Stimulated activated CD4-positive, alpha-beta T cell treated with anti-CD3 and anti-CD28 coated beads, Interleukin-4, amount 100 ng/mL, for 48 hours (primary cell): ENCODE results near the gene SLC1A2.

Experiments used
- DNase-seq, 2 donors: peaks; one replicate each; pipeline ENCODE4 v3.0.0-alpha.2; 2020; ENCODE audit warnings: low read depth in 2 of 2

The SLC1A2 gene

DNA sequence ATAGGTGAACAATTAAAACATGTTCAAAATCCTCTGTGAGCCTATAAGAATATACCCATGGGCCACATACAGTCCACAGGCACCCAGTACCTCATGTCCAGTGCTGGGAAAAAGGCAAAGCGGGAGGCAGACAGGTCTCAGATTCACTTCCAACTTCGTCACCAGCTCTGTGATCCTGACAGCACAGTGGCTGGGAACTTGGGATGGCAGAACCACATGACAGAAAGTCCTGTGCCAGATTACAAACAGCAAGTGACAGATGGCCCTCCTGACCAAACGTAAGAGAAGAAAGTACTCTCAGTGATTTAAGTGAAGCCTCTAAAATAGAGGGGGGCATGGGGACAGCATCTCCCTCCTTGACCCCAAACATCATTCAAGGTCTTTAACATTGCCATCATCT is 5.8 kb downstream of the SLC1A2 start:
- no peak for DNase-seq

DNA sequence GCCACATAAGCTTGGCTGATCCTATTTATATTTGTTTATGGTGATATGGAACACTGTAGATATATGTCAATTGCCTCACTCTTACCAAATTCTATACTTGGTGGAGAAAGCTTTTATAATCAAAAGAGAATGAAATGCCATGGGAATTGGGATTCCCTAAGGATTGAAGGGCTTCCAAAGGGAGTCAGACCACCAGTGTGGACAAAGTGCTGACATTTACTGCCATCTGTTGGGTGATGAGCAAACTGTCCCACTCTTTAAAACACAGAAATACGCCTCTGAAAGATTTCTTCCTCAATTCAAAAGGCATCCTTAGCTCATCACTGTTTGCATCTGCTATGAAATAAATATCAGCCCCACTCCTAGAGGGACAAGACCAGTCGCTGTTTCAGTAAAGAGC is 7.1 kb downstream of the SLC1A2 start:
- DNase-seq: no peak

DNA sequence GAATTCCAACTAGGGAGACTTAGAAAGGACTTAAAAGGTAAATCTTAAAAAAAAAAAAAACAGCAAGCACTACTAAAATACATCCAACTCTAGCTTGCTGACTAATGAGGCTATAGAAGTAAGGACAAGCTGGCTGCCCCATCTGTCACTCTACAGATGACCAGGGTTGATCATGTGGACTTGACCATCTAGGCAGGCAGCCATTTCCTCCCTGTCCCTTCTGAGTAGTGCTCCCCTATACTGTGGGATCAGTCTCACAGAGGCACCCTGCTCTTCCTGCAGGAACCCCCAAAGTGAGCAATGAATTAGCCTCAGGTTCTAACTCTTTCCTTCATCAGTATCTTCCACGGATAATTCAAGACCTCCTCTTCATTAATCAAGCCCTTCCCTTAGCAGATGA is 12.3 kb downstream of the SLC1A2 start:
- no peak for DNase-seq

DNA sequence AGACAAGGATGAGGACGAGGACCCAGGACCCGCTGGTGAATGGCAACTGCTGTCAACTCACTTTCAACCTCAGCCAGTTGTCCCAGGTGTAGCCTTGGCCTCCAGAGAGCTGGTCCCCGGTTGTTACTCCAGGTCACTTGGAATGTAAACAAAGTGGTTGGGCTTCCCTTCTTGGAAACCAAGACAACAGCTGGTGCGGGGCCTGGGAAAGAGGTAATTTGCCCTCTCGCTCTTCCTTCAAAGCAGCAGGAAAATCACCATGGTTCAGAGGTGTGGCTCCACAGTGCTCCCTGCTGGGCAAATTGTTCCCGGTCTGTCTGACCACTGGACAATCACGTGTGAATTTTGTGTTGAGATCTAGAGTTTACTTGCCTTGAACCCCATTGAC is 15.0 kb downstream of the SLC1A2 start:
- no peak for DNase-seq

DNA sequence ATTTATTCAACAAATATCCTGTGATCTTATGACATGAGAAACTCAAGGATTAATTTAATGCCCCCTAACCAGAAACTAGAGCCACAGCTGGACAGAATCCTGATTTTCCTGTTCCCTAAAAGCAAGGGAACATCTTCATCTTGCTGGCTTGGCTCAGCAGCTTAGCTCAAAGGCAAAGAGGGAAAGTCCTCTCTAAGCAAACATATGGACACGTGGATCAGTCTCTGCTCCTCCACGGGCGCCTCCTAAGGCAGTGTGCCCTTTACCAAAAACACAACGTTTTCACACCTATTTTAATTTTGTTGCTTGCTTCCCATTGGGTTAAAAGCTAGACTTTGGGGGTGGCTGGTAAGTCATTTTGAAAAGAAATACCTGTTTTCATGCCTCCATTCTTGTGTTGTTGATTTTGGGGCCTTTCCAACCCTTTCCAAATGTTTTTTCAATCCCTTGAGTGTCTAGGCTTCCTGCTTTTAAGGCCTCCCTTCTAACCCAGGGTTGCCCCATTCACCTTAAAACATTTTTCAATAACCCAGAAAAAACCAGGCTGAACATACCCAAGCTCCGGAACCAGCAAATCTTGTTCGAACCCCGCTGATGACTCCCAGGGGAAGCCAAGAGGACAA is 15.5 kb downstream of the SLC1A2 start:
- no peak for DNase-seq

DNA sequence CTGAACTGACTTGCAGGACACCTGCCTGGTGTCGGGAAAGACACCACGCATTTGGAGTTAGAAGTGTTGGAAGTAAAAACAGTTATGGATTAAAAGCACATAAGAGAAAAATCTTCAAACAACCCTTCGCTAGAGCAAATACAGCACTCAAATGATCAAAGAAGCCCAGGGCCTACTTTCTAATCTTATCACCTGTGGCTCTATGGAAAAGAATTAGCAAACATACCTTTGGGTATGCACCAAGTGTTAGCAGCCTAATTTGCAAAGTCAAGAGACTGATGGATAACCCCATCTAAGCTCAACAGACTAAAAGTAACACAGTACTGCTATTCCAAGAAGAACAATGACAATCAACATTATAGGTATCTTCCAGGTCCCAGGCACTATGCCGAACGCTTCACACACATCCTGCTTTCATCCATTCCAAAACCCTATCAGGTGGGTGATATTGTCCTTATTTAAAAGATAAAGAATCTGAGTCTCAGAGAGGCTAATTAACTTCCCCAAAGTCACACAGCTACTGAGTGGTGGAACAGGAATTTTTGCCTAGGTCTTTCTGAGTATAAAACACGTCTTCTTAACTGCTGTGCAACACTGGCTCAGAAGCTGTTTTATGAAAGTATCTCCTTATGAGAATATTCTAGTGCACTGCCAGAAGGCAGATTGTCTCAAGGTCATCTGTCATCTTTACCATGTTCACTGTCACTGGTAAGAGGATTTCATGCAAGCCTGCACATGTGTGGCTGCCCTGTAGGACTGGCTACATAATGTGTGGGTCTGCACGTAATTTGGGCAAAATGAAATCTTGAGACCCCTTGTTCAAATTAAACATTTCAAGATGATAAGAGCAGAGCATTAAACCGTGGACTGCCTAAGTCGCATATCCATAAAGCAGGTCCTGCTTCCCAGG is 16.4 kb downstream of the SLC1A2 start:
- DNase-seq: no peak

DNA sequence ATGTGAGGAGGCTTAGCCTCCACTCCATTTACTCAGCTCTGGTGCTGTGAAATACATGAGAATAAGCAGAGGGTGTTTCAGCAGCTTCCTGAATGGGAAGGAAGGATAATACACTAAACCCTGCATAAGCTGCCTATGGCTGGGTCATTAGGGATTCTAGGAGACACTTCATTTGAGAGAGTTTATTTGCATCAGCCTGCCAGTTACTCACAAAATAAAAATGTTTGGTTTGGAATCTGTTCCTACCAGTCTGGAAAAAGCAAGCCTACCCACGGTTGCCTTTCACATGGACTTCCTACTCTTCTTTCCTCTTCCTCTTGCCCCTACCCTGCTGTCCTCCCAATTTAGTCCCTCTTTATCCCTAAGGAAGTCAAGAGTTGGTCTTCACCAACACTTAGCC is 20.5 kb downstream of the SLC1A2 start:
- no peak for DNase-seq

DNA sequence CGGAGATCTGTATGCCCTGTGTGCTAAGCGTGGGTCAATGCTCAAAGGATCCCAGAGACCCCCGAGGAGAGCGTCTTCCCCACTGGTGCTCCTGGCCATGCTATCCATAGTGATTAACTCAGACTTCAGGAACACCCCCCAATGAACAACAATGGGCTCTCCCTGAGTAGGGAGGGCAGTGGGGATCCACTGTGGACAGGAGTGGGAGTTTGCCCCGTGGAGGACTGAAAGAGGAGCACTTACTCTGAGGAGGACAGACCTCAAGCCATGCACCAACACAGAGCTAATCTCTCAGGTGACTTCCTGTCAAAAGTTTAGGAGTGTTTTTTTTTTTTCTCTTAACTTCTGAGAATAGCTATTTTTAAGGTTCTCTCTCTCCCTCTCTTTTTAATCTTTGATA is 24.4 kb downstream of the SLC1A2 start:
- DNase-seq: no peak

DNA sequence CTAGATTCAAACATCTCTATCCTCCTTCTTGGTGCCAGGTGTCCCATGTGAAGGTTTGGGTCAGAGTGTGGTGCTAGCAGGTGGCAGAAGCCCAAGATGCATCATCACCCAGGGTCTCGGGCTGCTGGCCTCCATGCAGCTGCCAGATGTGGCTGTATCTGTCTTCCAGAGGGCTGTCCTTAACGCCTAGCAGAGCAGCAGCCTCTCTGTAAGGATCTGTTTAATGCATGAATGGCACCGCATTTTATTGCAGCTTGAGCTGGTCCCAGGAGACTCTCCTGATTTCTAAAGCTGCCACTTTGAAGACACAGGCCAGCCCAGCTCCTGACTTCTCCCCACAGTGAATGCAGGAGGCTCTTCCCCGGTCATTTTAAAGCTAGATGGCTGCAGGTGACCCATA is 26.3 kb downstream of the SLC1A2 start:
- DNase-seq: no peak

DNA sequence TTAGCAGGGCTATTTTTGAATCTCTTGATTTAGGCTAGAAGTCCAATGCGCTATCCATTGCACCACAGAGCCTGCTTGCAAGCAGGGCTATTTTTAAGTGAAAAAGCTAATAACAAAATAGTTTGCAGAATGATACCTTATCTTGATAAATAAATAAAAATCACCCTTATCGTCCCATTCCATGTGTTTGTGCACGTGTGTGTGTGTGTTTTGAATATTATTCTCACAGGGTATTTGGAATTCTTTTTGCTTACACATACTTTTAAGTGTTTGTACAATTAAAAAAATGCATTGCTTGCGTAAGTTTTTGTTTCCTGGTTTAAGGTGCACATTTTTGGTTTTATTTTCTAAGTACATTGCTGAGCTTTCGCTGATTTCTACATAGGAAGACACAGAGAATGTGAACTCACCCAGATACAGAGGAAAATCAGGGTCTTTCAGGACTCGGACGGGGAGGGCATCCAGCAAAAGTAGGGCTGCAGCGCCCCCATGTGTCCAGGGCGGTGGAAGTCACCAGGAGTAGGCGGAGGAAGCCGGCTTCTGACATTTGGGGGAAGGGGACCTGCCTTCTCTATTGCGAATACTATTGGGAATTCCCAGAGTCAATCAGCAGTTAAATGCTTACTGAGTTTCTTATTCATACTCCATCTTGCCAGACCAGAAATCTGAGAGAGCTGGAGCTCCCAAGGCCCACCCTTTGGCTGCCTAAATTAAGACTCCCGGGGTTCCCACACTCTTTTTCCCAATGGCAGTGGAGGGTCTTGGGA is 27.3 kb downstream of the SLC1A2 start:
- DNase-seq: peak; percentile 79 to 90

DNA sequence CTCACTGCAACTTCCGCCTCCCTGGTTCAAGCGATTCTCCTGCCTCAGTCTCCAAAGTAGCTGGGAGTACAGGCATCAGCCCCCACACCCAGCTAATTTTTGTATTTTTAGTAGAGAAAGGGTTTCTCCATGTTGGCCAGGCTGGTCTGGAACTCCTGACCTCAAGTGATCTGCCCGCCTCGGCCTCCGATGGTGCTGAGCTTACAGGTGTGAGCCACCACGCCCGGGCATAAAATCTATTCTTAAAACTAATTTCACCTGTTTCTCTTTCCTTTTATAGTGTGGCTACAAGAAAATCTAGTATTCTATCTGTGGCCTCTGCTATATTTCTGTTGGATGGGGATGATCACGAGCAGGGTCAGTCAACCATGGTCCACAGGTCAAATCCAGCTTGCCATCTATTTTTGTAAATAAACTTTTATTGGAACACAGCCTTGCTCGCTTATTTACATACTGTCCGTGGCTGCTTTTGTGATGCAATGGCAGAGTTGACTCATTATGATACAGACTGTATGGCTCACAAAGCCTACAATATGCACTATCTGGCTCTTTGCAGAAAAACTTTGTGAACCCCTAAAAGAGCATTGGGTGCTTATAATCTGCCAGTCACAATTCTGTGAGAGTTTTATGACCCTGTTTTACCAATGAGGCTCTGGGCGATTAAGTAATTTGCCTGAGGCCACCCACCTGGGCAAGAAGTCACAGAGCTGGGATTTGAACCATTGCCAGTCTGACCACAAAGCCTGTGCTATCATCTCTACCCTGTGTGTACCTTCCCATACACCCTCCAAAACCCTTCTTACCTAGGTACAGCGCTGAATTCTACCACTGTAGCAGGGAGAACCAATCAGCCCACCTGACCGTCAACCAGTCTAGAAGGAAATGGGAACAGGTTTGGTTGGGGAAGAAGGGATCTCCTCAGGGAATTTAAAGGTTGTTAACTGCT is 28.3 kb downstream of the SLC1A2 start:
- DNase-seq: peak in 1 of 2 donors; percentile 38

DNA sequence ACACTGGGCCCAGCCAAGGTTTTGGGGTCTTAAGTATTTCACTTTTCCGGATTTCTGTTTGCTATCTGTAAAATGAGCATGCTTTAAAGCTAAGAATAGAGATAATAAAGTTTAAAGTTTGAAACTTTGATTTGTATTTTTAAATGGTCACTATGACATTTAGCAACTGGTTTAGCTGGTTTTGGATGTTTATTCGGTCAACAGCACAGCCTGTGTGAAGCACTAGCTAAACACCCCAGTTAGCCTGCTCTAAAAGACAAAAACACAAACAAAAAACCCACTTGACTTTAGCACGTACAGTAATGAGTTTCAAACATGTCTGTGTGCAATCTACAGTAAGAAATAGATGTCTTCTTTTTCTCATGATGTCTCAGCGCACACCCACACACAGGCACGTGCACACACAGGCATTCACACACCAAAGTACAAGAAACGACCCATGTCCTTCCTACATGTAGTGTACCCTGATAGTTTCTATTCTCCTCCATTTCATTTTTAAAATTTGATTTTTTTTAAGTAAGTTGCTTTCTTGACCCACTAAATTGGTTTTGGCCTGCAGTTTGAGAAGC is 29.4 kb downstream of the SLC1A2 start:
- peak; percentile 16 to 33 for DNase-seq

DNA sequence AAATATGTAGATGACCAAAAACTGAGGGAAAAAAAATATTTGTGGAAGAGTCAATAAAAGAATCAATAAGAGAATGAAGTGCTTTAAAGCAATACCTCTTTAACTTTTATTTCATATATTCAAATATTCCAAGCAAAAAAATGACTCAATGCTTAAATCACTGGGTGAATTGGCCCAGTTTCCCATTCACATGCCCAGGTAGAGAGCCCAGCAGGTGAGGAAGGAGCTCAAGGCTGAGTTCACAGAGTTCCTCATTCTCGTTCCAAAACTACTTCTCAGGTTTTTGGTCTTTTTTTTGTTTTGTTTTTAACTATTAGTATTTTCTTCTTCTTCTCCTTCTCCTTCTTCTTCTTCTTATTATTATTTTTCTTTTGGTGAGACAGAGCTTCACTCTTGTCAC is 30.2 kb downstream of the SLC1A2 start:
- DNase-seq: no peak

DNA sequence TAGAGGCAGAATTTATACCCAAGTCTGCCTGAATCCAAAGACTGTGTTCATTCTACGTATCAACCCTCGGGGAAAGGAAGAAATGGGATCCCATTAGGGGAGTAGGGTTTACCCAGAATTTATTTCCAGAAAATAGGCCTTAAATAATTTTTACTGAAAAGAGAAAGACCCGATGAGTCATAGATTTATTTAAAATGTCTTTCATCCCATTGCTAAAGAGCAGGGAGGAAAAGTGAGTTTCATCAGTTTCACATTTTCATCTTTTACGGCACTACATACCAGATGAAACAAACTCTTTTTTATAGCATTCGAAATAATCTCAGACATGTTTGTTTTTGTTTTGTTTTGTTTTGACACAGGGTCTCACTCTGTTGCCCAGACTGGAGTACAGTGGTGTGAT is 31.3 kb downstream of the SLC1A2 start:
- DNase-seq: no peak

DNA sequence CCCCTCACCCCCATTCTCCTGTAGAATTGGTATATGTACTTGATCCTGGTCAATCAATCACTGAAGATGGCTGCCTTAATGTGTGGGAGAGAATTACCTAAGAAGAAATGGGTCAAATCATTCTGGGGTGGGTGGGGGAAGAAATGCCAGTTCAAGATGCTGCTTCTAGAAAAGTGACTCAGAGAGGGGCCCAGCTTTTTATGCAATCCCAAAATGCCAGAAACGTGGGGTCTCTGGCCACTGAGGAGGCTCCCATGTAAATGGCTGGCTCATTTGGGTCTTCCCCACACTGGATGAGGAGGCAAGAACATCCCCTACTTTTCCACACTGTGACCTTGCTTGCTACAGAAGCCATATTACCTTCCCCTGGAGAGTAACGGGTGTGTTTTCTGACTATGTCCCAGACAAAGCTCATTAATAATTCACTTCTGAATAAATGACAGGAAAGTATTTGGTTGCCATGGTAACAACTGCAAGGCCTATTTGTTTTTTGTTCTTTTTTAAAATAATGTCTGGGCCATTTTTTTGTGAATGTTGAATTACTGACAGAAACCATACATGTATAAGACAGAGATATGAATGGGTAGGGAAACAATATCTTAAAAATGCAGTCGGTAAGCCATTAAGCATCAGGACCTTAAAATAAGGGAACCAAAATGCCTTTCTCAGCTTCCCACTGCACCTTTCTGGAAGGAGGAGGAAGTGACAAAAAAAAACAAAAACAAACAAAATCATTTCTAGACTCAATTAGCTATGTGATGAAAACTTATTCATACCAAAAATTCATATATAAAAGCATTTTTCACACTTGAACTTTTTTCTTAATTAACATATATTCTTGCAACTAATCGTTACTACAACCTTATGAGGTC is 32.0 kb downstream of the SLC1A2 start:
- DNase-seq: no peak

DNA sequence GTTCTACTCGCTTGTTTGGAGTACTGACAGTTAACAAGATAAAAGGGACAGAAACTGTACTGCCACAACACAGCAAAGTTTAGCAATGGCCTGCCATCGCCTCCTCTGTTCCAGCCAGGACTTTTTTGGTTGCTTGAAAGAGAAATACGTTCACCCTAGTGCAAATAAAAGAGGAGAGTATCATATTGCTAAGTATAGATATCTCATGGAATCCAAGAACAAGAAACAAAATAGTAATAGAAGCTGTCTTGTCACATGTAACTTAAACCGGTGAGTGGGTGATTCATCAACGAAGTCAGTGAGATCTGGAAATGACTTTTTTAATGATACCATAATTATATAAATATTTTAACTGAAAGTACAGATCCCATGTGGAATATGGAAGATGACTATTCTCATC is 35.4 kb downstream of the SLC1A2 start:
- DNase-seq: no peak

DNA sequence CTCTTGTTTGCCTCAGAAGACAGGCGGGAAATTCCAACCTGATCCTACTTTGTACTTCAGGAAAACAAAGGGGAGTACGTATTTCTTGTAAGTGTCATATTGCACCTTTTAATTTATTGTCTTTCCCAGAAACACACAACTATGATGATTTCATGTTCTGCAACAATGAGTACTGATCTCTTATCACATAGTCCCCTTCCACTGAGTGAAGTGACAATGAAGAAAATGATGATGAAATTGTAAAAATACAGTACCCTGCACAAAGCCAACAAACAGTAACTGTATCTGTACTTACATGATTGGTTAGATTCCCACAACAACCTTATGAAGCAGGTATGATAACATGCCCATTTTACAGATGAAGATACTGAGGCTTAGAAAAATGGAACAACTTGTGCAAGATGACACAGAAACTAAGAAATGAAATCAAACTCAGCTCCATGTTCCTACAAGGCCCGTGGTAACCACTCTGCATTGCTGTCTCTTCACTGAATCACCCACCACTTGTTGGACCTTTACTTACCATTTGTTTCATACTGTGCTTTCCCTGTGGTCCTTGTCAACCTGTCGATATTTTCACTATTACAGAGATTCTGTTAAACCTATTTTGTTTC is 37.5 kb downstream of the SLC1A2 start:
- no peak for DNase-seq

DNA sequence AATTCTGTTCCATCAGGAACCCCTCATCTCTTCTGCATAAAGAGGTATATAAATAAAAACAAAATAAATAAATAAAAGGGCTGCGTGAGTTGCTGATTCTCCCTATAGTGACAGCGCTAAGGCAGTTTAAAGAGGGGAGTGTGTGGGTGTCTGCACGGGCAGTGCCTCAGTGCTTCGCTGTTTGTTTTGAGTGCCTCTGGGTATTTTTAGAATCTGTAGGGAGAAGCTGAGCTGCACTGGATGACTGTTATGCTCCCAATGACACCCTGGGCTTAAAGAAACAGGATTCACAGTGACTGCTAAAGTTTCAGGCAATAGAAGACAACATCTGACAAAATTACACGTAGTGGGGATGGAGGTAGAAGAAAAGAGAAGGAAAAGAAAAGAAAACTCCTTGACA is 38.8 kb downstream of the SLC1A2 start:
- no peak for DNase-seq

DNA sequence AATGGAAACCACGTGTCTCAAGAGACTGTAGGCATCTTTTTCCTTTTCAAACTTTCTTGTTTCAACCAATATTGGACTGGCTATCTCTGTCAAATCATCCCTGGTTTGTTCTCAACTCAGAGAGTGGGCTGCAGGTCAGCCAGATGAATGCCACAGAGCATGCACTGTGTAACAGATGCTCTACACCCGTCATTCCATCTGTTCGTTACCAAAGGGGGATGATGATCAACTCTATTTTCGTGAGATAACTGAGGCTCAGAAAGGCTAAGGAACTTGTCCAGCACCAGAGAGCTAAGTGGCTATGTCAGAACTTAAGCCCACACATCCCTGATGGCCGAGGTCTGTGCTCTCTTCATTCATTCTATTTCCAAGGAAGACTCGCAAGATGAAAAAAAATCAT is 42.1 kb downstream of the SLC1A2 start:
- DNase-seq: no peak

DNA sequence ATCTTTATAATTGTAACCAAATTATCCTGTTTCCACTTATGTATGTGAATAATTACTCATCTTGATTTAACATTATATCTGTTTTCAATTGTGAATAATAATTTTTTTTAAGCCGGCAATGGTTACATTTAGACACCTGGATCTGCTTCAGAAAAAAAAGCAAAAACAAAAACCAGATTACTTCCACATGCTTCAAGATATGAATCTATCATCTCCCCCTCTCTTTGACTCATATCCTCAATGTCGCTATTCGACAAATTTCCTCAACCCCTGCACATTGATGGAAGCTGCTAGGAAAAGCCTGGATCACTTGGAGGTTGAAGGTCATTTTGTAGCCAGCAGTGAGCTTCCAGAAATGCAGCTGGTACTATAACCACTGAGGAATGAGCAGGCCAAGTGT is 42.7 kb downstream of the SLC1A2 start:
- no peak for DNase-seq
